HepG2 (cell line): ENCODE results near the gene CECR2. TPM values are rescaled to one million over a fixed set of nuclear protein-coding genes. Genes with fewer than 3 reads are reported as not detected.

Experiments used
- ATAC-seq: fragments of 200-7000 bp; cut with Tn5 transposase; 3 replicates; pipeline ENCODE4 v1.9.1; 2020; ENCODE audit warnings: mild to moderate bottlenecking, moderate library complexity
- BruUV-seq: library from RNA; stranded (reverse); fragments of 400-500 nt; replicated peaks from 2 replicates; lab custom pipeline; 2021; lab: Mats Ljungman, UMichigan
- CTCF ChIA-PET: fragments of 300-600 bp; formaldehyde crosslinking; extraction: SDS; loops from one replicate; lab custom pipeline; 2021; ENCODE audit warnings: low total read pairs, inconsistent platforms, low intra/inter-chr PET ratio; lab: Yijun Ruan, JAX
- POLR2A ChIA-PET: fragments of 350-600 bp; sonication (Branson Sonifier 250); formaldehyde crosslinking; loops from one replicate; lab custom pipeline; 2020; ENCODE audit warnings: antibody characterized with exemption, inconsistent platforms; lab: Yijun Ruan, JAX
- DNase-seq: peaks from one replicate; pipeline ENCODE4 v3.0.0-alpha.2; 2015; ENCODE audit warnings: low spot score
- FAIRE-seq: peaks from 3 replicates; lab custom pipeline; 2011; peaks lifted over from hg19 to GRCh38; lab: Jason Lieb, UNC
- H2AFZ ChIP-seq: one replicate; pipeline ENCODE4 v1.6.1; 2011; ENCODE audit warnings: low read length, inconsistent platforms
- H3K27ac ChIP-seq: fragments of 300-600 bp; 3 replicates; pipeline ENCODE4 v1.8.0; 2011; ENCODE audit warnings: mixed run types, mild to moderate bottlenecking, mixed read lengths, low read length, inconsistent platforms; ENCODE audit not compliant: insufficient read depth; ENCODE audit errors: extremely low read length
- H3K27me3 ChIP-seq, 2 experiments: fragments of 200-600 bp in 1 of 2; 2 replicates in 1 of 2; 3 replicates in 1 of 2; pipeline versions ENCODE4 v1.6.0 to v1.8.0; 2011; ENCODE audit warnings: low read length in 2 of 2, mild to moderate bottlenecking in 2 of 2, moderate library complexity in 2 of 2, inconsistent platforms in 1 of 2; ENCODE audit not compliant: insufficient read depth in 2 of 2, control insufficient read depth in 1 of 2
- H3K36me3 ChIP-seq, 2 experiments: fragments of 200-600 bp in 1 of 2; replicated peaks in 1 of 2; 2 replicates in 1 of 2; 3 replicates in 1 of 2; pipeline versions ENCODE4 v1.5.1 to v1.8.0; 2011; ENCODE audit warnings: low read length in 2 of 2, inconsistent platforms in 1 of 2; ENCODE audit not compliant: insufficient read depth in 2 of 2, control insufficient read depth in 1 of 2
- H3K4me1 ChIP-seq: 2 replicates; pipeline ENCODE4 v1.5.1; 2012; ENCODE audit warnings: low read length, inconsistent platforms; ENCODE audit not compliant: insufficient read depth
- H3K4me2 ChIP-seq: 2 replicates; pipeline ENCODE4 v1.6.0; 2011; ENCODE audit warnings: low read depth, low read length, inconsistent platforms
- H3K4me3 ChIP-seq, 3 experiments: fragments of 200-600 bp in 1 of 3; sonication (generic), shearing (Covaris generic) in 1 of 3; replicated peaks in 1 of 3; 2 replicates each; pipeline ENCODE4 v1.5.1; 2011 to 2016; ENCODE audit warnings: low read length in 3 of 3, inconsistent platforms in 2 of 3, low read depth in 2 of 3, mild to moderate bottlenecking in 2 of 3, control low read depth in 1 of 3, mixed read lengths in 1 of 3; ENCODE audit not compliant: insufficient read depth in 1 of 3
- H3K79me2 ChIP-seq: one replicate; pipeline ENCODE4 v1.6.1; 2011; ENCODE audit warnings: low read length, inconsistent platforms; ENCODE audit not compliant: insufficient read depth
- H3K9ac ChIP-seq: 2 replicates; pipeline ENCODE4 v1.6.0; 2011; ENCODE audit warnings: mild to moderate bottlenecking, low read depth, low read length, inconsistent platforms; ENCODE audit not compliant: insufficient read depth
- H3K9me3 ChIP-seq: 2 replicates; pipeline ENCODE4 v1.5.1; 2012; ENCODE audit warnings: mild to moderate bottlenecking, low read length
- H4K20me1 ChIP-seq: 2 replicates; pipeline ENCODE4 v1.6.0; 2011; ENCODE audit warnings: inconsistent platforms, mild to moderate bottlenecking, low read length, moderate library complexity; ENCODE audit not compliant: insufficient read depth
- ATF7 ChIP-seq, 2 experiments: fragments of 450-650 bp in 1 of 2; sonication (generic) in 1 of 2; formaldehyde crosslinking in 1 of 2; IDR thresholded peaks; 2 replicates each; pipeline versions ENCODE4 v1.4.0 to v1.6.1; 2016 to 2020; ENCODE audit warnings: antibody characterized with exemption in 1 of 2, mild to moderate bottlenecking in 1 of 2, missing genetic modification reagents in 1 of 2
- FOXC1 ChIP-seq: sonication (generic); formaldehyde crosslinking; IDR thresholded peaks from 2 replicates; pipeline ENCODE4 v1.8.0; 2022; ENCODE audit warnings: mild to moderate bottlenecking, missing genetic modification reagents, borderline replicate concordance
- HDAC2 ChIP-seq: sonication (generic); formaldehyde crosslinking; IDR thresholded peaks from 2 replicates; pipeline ENCODE4 v1.4.0; 2020; ENCODE audit warnings: missing genetic modification reagents
- ISX ChIP-seq: sonication (generic); formaldehyde crosslinking; conservative IDR thresholded peaks from 2 replicates; pipeline ENCODE4 v1.5.0; 2020; ENCODE audit warnings: missing genetic modification reagents
- KLF13 ChIP-seq: sonication (generic); formaldehyde crosslinking; IDR thresholded peaks from 2 replicates; pipeline ENCODE4 v1.4.0; 2020; ENCODE audit warnings: mild to moderate bottlenecking, missing genetic modification reagents
- NR2F1 ChIP-seq, 2 experiments: fragments of 450-650 bp in 1 of 2; formaldehyde crosslinking in 1 of 2; IDR thresholded peaks; 2 replicates each; pipeline versions ENCODE4 v1.5.0 to v1.6.1; 2016 to 2020; ENCODE audit warnings: mild to moderate bottlenecking in 1 of 2, missing compliant biosample characterization in 1 of 2, missing genetic modification reagents in 1 of 2, moderate library complexity in 1 of 2
- PITX1 ChIP-seq: sonication (generic); formaldehyde crosslinking; IDR thresholded peaks from 2 replicates; pipeline ENCODE4 v1.5.1; 2020; ENCODE audit warnings: mild to moderate bottlenecking, missing genetic modification reagents
- REPIN1 ChIP-seq: sonication (generic); formaldehyde crosslinking; IDR thresholded peaks from 2 replicates; pipeline ENCODE4 v1.8.0; 2022; ENCODE audit warnings: missing genetic modification reagents, low read depth, mild to moderate bottlenecking, borderline replicate concordance
- ZNF101 ChIP-seq: sonication (generic); formaldehyde crosslinking; IDR thresholded peaks from 2 replicates; pipeline ENCODE4 v1.4.0; 2020; ENCODE audit warnings: mild to moderate bottlenecking, low read depth, missing genetic modification reagents, borderline replicate concordance
- ZNF230 ChIP-seq: sonication (generic); formaldehyde crosslinking; IDR thresholded peaks from 2 replicates; pipeline ENCODE4 v1.4.0; 2020; ENCODE audit warnings: mild to moderate bottlenecking, missing genetic modification reagents
- ZNF232 ChIP-seq: sonication (generic); formaldehyde crosslinking; IDR thresholded peaks from 2 replicates; pipeline ENCODE4 v1.4.0; 2020; ENCODE audit warnings: missing genetic modification reagents, borderline replicate concordance
- ZNF605 ChIP-seq: sonication (generic); formaldehyde crosslinking; IDR thresholded peaks from 2 replicates; pipeline ENCODE4 v1.8.0; 2022; ENCODE audit warnings: mild to moderate bottlenecking, missing genetic modification reagents
- ZNF614 ChIP-seq: IDR thresholded peaks from 2 replicates; pipeline ENCODE4 v1.6.1; 2018; ENCODE audit warnings: missing biosample characterization, missing genetic modification reagents, inconsistent platforms, borderline replicate concordance
- ZNF761 ChIP-seq: sonication (generic); formaldehyde crosslinking; conservative IDR thresholded peaks from 2 replicates; pipeline ENCODE4 v1.4.0; 2020; ENCODE audit warnings: mild to moderate bottlenecking, missing genetic modification reagents
- ZNF782 ChIP-seq: sonication (generic); formaldehyde crosslinking; IDR thresholded peaks from 2 replicates; pipeline ENCODE4 v1.4.0; 2020; ENCODE audit warnings: missing genetic modification reagents, mild to moderate bottlenecking, borderline replicate concordance
- ZNF792 ChIP-seq: IDR thresholded peaks from 2 replicates; pipeline ENCODE4 v1.6.1; 2016
- WGBS: methylation state at CpG from one replicate; pipeline ENCODE4 v1.1.6; 2017; ENCODE audit warnings: low lambda C conversion rate; 5-methylcytosine and 5-hydroxymethylcytosine counted together
- in situ Hi-C: cut with HindIII; loops from 2 replicates; pipeline ENCODE4 v1.10.0; 2017; ENCODE audit warnings: low pct_unique_long_range_greater_than_20kb; ENCODE audit not compliant: extremely low pct_ligation_motif_present
- intact Hi-C: fragments of 100-400 bp; cut with micrococcal nuclease; formaldehyde crosslinking; loops from one replicate; pipeline ENCODE4 v1.10.0; 2022; ENCODE audit not compliant: unreplicated experiment
- polyA plus RNA-seq, 8 experiments: library from polyadenylated mRNA; depleted of rRNA in 3 of 8; stranded (reverse) in 7 of 8; unstranded in 1 of 8; fragments of >200 nt; fragmentation: Illumina TruSeq in 4 of 8; extraction: Trizol in 4 of 8; gene quantifications; 2 replicates each; pipeline versions ENCODE4 v1.2.1 to v1.2.3, GENCODE V29; 2011 to 2016; ENCODE audit warnings: low read depth in 4 of 8, missing spikeins in 1 of 8, mixed read lengths in 1 of 8; ENCODE audit not compliant: insufficient read depth in 1 of 8
- total RNA-seq, 5 experiments: library from RNA; depleted of rRNA; stranded (reverse); fragments of >200 nt; fragmentation: Illumina TruSeq; extraction: Trizol; gene quantifications; 2 replicates each; pipeline ENCODE4 v1.2.3, GENCODE V29; 2016; ENCODE audit warnings: low read depth in 1 of 5
- TF ChIP-seq, protein P1 (sequence below): IDR thresholded peaks from 2 replicates; pipeline ENCODE4 v1.6.1; 2016; ENCODE audit warnings: control low read depth
- TF ChIP-seq, protein P2 (sequence below): sonication (generic); formaldehyde crosslinking; IDR thresholded peaks from 2 replicates; pipeline ENCODE4 v1.4.0; 2020; ENCODE audit warnings: missing genetic modification reagents; ENCODE audit errors: not compliant biosample characterization

CECR2 gene
- total and polyA plus RNA-seq, 2 of the 13 experiments (the other 11 are each of a cell fraction or from before 2014, with no cell fraction given), result not detected

DNA sequence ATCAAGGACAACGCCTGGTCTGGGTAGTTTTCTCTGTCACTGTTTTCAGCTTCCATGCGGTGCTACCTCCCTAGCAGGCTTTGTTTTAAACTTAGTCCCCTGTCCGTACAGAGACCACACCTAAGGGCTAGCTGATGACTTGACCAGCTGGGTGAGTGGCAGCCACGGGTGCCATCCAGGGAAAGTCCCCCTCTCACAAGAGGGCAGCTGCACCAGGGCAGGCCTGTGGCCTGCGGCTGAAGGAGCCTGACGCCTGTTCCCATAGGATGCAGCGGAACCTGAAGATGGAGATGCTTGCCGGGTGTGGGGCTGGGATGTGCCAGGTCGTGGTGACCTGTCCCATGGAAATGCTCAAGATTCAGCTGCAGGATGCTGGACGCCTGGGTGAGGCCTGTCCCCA, 213.9 kb downstream of the CECR2 start:
- Histone ChIP-seq H3K36me3 (no peaks in the 10 kb centered on the region), H3K27ac (no peak overlapping the region), H4K20me1 (no peaks in the 10 kb centered on the region), H3K9ac (no peak overlapping the region), H3K27me3 (no peaks in the 10 kb centered on the region), H3K4me2 (no peak overlapping the region), H3K4me3 (no peak overlapping the region), H3K9me3 (no peaks in the 10 kb centered on the region), H3K4me1 (peaks cover 27% of the 10 kb centered on the region), H3K79me2 (no peaks in the 10 kb centered on the region)
- intact Hi-C loops (loop anchor here (5.0 kb wide), 1 partner anchor 216 kb away; the partner anchor contains the start of gene CECR2), in situ Hi-C loops (no loop called here)
- no peak for DNase-seq
- no peak for FAIRE-seq
- POLR2A ChIA-PET, result no interaction called here
- BruUV-seq, result no TSS peak
- CTCF ChIA-PET, result no interaction called here
- ATAC-seq, result no peak
- 50% methylated on average over 1 of the region's 10 CpGs for WGBS
- no peak for TF ChIP-seq ZNF101
- TF ChIP-seq, protein P1, sequence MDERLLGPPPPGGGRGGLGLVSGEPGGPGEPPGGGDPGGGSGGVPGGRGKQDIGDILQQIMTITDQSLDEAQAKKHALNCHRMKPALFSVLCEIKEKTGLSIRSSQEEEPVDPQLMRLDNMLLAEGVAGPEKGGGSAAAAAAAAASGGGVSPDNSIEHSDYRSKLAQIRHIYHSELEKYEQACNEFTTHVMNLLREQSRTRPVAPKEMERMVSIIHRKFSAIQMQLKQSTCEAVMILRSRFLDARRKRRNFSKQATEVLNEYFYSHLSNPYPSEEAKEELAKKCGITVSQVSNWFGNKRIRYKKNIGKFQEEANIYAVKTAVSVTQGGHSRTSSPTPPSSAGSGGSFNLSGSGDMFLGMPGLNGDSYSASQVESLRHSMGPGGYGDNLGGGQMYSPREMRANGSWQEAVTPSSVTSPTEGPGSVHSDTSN (CRISPR knock-in tag), result no peak
- TF ChIP-seq ZNF614 (CRISPR knock-in tag), result no peak
- no peak for TF ChIP-seq NR2F1 (CRISPR knock-in tag; IDR thresholded peaks at IDR 0.05)
- no peak for TF ChIP-seq ZNF232 (CRISPR knock-in tag)
- TF ChIP-seq ZNF230 (CRISPR knock-in tag), result no peak
- TF ChIP-seq ZNF605 (CRISPR knock-in tag), result no peak
- TF ChIP-seq, protein P2, sequence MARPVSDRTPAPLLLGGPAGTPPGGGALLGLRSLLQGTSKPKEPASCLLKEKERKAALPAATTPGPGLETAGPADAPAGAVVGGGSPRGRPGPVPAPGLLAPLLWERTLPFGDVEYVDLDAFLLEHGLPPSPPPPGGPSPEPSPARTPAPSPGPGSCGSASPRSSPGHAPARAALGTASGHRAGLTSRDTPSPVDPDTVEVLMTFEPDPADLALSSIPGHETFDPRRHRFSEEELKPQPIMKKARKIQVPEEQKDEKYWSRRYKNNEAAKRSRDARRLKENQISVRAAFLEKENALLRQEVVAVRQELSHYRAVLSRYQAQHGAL (CRISPR knock-in tag), result no peak
- no peak for TF ChIP-seq PITX1 (CRISPR knock-in tag)
- no peak for TF ChIP-seq KLF13 (CRISPR knock-in tag)
- TF ChIP-seq HDAC2, result no peak
- TF ChIP-seq FOXC1 (CRISPR knock-in tag), result no peak
- no peak for TF ChIP-seq REPIN1 (CRISPR knock-in tag)
- TF ChIP-seq ZNF792 (CRISPR knock-in tag), result no peak
- no peak for TF ChIP-seq ISX
- no peak for TF ChIP-seq ZNF761 (CRISPR knock-in tag)
- no peak for TF ChIP-seq ATF7 (IDR thresholded peaks at IDR 0.05)
- TF ChIP-seq ATF7 (CRISPR knock-in tag; IDR thresholded peaks at IDR 0.05), result no peak
- no peak for TF ChIP-seq ZNF782
- TF ChIP-seq, all 625 proteins: peak for 0
- no peak overlapping the region for H2AFZ ChIP-seq
